Omental fat pad (tissue), 4 donors: ENCODE results near the gene TMEM253. TPM values are rescaled to one million over a fixed set of nuclear protein-coding genes. Genes with fewer than 3 reads are reported as not detected.

Experiments used
- ATAC-seq: fragments of 150-250 bp; one replicate; pipeline ENCODE4 v1.9.1; 2016; ENCODE audit warnings: mild to moderate bottlenecking, moderate library complexity; ENCODE audit not compliant: low FRiP score
- DNase-seq: peaks from one replicate; pipeline ENCODE4 v3.0.0-alpha.2; 2019; ENCODE audit warnings: low spot score
- CTCF ChIP-seq, 3 donors: fragments of 450-650 bp; IDR thresholded peaks; one replicate each; pipeline ENCODE4 v1.5.1; 2016 to 2017; ENCODE audit warnings: antibody characterized with exemption in 3 of 3, mild to moderate bottlenecking in 3 of 3, moderate library complexity in 2 of 3
- total RNA-seq, 4 donors: library from RNA; depleted of rRNA; stranded (reverse); fragments of >200 nt; gene quantifications; one replicate each; pipeline ENCODE4 v1.1.0, GENCODE V29; 2016

The TMEM253 gene
- total RNA-seq, 4 donors from 2014 or later = 0.75 to 2.4 TPM; not detected in 2

- DNase-seq (no peak), ATAC-seq (no peak)
- TF ChIP-seq CTCF (IDR thresholded peaks at IDR 0.05) = no peak
These were observed 5.3 kb downstream of the TMEM253 start for GRCh38 chr14:21106176-21106497.

GRCh38 chr14:21106498-21107282 lies 5.8 kb downstream of the TMEM253 start:
- DNase-seq (peak; percentile 54), ATAC-seq (no peak)
- TF ChIP-seq CTCF (IDR thresholded peaks at IDR 0.05) = peak in 2 of 3 donors; percentile 15 to 32

GRCh38 chr14:21107283-21107800 lies 6.5 kb downstream of the TMEM253 start:
- DNase-seq (no peak), ATAC-seq (no peak)
- TF ChIP-seq CTCF (IDR thresholded peaks at IDR 0.05) = no peak

GRCh38 chr14:21108791-21109190 lies 7.9 kb downstream of the TMEM253 start:
- TF ChIP-seq CTCF (IDR thresholded peaks at IDR 0.05) = no peak
- DNase-seq = no peak
- ATAC-seq = no peak

GRCh38 chr14:21109377-21110138 lies 8.7 kb downstream of the TMEM253 start:
- no peak for DNase-seq
- no peak for ATAC-seq
- no peak for TF ChIP-seq CTCF (IDR thresholded peaks at IDR 0.05)

- DNase-seq (no peak), ATAC-seq (no peak)
- no peak for TF ChIP-seq CTCF (IDR thresholded peaks at IDR 0.05)
These were observed 11.4 kb downstream of the TMEM253 start for GRCh38 chr14:21112255-21112654.
